Body of pancreas (tissue), 4 donors: ENCODE results near the gene PRRC2B.

Source experiments
- POLR2A ChIP-seq, 3 donors: fragments of 450-650 bp; IDR thresholded peaks; one replicate each; pipeline ENCODE4 v1.6.1; 2016; ENCODE audit warnings: antibody characterized with exemption in 3 of 3, mild to moderate bottlenecking in 2 of 3
- TF ChIP-seq, protein P1 (sequence below), 7 experiments: fragments of 450-650 bp in 4 of 7; fragments of 200-600 bp in 3 of 7; sonication (generic) in 3 of 7; IDR thresholded peaks; one replicate each; pipeline ENCODE4 v1.5.1; 2016 to 2019; ENCODE audit warnings: antibody characterized with exemption in 7 of 7

DNA sequence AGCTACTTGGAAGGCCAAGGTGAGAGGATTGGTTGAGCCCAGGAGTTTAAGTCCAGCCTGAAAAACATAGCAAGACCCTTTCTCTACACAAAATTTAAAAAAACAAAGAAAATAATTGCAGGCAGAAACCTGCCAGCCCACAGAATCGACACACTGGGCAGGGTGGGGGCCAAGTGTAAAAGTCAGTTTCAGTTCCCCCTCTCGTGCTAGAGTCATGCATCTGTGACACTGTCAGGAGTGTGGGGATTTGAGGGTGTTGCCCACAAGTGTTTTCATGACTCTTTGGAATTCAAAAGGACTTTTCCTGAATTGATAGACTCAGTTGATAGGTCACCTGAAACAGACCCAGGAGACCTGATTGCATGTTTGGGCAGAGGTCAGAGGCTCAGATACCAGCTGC lies 47.6 kb downstream of the PRRC2B start:
- no peak for TF ChIP-seq POLR2A (IDR thresholded peaks at IDR 0.05)
- TF ChIP-seq, protein P1, sequence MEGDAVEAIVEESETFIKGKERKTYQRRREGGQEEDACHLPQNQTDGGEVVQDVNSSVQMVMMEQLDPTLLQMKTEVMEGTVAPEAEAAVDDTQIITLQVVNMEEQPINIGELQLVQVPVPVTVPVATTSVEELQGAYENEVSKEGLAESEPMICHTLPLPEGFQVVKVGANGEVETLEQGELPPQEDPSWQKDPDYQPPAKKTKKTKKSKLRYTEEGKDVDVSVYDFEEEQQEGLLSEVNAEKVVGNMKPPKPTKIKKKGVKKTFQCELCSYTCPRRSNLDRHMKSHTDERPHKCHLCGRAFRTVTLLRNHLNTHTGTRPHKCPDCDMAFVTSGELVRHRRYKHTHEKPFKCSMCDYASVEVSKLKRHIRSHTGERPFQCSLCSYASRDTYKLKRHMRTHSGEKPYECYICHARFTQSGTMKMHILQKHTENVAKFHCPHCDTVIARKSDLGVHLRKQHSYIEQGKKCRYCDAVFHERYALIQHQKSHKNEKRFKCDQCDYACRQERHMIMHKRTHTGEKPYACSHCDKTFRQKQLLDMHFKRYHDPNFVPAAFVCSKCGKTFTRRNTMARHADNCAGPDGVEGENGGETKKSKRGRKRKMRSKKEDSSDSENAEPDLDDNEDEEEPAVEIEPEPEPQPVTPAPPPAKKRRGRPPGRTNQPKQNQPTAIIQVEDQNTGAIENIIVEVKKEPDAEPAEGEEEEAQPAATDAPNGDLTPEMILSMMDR (IDR thresholded peaks at IDR 0.05): no peak
